HG02678 (cell line): ENCODE results near the gene ZNF43.
"Not testable (repeated sequence)": the region's sequence is repeated elsewhere in the genome, so short reads cannot be mapped to it uniquely, and the experiment has no call there.

ENCODE experiments used
- ATAC-seq: cut with Tn5 transposase; IDR thresholded peaks from one replicate; pipeline ENCODE4 v1.9.1; 2021; ENCODE audit warnings: mild to moderate bottlenecking, moderate library complexity; ENCODE audit not compliant: unreplicated experiment

Gene ZNF43

DNA sequence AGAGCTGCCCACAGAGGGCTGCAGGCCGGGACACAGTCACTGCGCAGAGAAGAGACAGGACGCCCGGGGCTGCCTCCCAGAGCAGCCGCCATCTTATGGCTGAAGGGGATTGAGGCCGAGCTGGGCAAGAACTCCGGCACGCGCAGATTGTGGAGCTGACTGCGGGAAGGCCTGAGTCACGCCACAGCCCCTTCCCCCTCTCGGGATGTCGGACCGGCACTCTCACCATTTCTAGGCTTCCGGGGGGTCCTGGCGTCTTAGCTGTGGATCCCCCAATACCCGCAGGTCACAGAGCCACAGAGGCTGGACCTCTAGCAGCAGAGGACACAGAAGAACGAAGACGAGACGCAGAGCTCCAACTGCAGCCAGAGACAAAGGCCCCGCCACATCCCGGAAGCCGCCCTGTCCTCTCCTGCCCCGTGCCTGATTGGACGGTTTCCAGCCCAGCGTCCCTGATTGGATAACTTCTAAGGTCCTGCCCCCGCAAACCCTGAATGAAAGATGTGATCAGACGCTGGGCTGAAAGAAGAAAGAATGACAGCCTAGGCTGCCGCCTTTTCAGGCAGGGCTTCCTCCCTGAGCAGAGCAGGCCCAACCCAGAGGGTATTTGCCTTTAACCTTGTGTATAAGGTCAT lies at the start of gene ZNF43:
Gene ZNF43 (minus strand): TSS at position 373 of the 635 bp plus-strand sequence. CDS start 144 bp downstream, at position 229.
- ATAC-seq = peak; percentile 95

DNA sequence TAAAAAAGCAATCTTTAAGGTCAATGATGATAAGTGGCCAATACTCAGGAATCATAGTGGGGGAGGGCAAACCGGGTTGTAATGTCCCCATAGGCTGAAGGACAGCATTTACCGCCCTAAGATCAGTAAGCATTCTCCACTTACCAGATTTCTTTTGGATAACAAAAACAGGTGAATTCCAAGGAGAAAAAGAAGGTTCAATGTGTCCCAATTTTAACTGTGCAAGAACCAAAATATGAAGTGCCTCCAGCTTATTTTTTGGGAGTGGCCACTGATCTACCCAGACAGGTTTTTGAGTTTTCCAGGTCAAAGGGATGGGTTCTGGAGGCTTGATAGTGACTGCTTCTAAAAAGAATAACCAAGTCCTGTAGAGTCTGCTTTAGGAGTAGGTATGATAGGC lies 49.5 kb upstream of the ZNF43 start:
- not testable (repeated sequence) for ATAC-seq

DNA sequence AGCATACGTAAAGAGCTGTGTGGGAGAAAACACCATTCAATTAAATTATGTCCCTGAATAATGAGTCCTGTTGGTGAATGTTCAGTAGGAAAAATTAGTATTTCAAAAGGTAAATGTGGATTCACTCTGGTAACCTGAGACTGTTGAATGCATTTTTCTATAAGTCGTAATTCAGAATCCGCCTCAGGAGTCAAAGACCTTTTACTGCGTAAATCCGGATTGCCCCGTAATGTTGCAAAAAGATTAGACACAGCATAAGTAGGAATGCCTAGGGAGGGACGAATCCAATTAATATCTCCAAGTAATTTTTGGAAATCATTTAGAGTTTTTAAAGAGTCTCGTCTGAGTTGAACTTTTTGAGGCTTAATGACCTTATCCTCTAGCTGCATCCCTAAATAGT lies 48.8 kb upstream of the ZNF43 start:
- not testable (repeated sequence) for ATAC-seq

DNA sequence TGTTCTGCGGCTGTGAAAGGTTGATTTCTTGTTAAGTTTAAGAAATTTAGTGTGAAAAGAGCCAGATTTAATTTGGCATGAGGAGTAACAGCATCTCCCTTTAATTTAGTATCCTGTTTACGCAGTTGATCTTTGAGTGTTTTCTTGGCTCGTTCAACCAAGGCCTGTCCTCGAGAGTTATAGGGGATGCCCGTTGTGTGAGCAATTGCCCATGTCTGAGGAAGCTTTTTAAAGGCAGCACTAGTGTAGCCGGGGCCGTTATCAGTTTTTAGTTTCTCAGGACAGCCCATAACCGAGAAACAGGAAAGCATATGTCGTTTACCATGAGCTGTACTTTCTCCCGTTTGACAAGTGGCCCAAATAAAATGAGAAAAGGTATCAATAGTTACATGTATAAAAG lies 47.5 kb upstream of the ZNF43 start:
- ATAC-seq = no peak

DNA sequence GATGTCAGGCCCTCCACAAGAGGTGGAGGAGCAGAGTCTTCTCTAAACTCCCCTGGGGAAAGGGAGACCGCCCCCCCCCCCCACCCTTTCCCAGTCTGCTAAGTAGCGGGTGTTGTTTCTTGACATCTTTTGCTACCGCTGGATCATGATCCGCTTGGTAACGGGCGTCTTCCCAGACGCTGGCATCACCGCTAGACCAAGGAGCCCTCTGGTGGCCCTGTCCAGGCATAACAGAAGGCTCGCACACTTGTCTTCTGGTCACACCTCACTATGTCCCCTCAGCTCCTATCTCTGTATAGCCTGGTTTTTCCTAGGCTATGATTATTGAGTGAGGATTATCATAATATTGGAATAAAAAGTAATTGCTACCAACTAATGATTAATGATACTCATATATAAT lies 44.8 kb upstream of the ZNF43 start:
- ATAC-seq = not testable (repeated sequence)

DNA sequence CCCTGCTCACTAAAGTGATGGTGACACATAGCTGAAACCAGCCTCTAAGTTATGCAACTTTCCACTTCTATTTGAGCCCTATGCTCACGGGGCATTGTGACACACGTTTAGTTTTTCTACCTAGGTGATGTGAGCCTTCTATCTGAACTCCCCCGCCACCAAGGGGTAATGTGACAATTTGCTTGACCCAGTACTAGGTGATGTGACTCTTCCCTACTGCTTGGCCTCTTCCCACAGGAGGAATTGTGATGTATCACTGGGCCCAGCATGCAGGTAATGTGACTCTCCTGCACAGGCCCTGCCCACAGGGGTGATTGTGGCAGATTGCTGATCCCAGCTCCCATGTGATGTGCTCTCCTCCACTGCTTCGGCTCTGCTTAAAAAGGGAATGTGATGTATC lies 42.7 kb upstream of the ZNF43 start:
- ATAC-seq = no peak

DNA sequence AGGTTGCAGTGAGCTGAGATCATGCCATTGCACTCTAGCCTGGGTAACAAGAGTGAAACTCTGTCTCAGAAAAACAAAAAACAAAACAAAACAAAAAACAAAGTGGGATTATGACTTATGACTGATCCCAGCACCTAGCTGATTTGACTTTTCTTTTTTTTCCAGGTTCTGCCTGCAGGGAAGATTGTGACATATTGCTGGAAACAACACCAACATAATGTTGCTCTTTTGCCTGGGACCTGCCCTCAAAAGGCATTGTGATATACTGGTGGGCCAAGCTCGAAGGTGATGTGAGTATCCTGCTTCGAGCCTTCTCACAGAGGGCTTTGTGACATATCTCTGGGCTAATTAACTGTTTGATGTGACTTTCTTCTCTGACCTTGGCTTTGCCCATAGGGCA lies 42.0 kb upstream of the ZNF43 start:
- ATAC-seq = no peak

DNA sequence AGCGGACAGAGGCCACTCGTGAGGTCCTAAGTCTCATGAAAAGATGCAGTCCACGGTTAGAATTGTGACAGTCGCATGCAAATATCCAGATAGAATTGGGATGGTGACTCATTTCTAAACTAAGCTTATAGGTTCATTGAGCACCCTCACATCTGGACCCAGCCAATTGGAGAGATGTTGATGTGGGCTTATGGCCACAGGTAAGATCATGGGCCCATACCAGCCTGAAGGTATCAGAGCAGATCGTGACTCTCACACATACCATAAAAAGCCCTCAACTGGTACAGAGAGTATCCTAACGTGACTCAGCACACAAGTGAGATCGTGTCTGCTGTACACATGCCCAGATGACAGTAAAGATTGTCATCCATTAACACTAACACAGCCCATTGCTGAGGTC lies 40.6 kb upstream of the ZNF43 start:
- not testable (repeated sequence) for ATAC-seq

DNA sequence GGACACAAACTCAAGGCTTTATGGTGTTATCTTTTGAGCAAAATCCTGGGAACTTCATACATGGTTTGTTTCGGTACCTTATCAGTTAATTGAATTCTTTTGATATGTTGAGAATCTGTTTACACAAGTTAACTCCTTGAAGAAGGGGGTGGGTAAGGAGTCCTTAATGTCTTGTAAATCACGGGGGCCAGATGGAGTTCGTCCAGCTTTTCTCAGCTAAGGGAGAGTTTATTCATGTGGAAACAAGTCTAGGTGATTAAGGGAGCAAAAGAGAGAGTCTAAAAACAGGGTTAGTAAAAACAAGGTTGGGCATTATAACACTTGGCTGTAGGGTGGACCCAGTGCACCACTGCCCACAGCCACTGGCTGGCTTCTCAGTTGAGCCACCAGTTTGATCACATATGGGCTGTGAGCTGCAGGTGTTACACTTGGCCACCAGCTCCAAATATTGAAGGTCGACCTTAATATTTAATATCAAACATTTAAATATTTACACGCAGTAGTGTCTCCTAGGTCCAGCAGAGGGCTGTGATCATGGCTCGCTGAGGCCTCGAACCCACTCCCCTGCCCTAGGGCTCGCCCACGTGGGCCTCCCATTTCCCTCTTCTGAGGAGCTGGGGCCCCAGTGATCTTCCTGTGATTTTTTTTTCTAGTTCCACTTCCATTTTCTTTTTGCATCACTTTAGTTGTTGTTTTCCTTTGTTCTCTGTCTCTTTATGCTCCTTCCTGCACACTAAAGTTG lies 21.0 kb upstream of the ZNF43 start:
- ATAC-seq = no peak

DNA sequence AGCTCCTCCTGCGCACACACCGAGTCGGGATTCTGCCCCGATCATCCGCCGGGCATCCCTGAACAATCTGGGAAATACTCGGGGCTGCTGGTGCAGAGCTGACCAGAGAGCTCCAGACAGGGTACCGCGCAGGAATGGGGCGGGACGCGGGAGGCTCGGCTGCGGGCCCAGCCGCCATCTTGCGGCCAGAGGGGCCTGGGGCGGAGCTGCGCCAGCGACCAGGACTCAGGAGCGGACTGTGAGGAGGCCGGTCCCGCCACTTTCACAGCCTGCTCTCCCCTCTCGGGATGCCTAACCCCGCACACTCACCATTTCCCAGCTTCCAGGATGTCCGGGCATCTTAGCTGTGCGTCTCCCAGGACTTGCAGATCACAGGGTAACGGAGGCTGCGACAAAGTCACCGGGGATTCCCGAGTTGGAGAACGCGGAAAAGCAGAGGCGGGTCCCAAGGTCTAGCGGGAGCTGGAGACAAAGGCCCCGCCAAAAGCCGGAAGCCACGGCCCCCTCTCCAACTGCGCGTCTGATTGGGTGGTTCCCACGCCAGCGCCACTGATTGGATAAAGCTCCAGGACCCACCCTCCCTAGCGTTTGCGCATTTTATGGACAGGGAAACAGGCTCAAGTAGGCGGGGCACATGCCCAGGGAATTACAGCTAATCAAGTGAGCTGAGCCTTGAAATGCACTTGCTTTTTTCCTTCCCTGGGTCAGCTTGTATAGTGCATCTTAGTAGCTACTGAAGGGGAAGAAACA lies 15.8 kb upstream of the ZNF43 start:
- ATAC-seq = peak; percentile 97

DNA sequence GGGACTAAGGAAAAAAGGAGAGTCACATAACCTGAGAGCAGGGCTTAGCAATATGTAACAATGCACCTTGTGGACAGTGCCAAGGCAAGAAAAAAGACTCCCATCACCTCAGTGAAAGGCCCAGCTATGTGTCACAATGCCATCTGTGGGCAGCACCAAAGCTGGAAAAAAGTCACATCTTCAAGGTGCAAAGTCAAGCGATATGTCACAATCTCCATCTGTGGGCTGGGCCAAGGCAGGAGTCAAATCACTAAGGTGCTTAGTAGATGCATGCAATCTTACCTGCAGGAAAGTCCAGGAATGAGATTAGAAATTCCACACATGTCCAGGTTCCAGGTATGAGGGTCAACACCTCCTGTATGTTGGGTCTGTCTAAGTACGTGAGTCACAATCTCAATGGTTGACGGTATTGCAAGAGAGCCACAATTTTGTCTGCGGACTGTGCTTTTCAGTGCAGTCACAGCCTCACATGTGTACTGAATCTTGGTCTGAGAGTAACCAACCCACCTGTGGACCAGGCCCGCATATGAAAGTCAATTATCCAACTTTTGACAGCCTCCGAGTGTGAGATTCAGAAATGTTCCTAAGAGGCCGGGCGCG lies 14.8 kb upstream of the ZNF43 start:
- no peak for ATAC-seq

DNA sequence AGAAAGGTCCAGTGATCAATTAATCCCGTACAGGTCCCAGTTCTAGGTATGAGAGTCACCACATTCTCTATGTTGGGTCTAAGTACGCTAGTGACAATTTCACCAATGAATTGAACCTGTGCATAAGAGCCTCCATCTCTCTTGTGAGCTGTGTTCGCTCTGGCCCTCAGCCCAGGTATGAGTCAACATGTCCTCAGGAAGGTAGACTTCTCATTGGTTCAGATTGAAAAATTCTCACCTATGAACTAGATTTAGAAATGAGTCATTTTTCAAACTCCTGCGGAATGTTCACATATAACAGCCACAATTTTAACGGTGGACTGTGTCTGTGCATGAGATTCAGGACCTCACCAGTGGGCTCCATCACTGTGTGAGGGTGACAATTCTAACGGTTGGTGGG lies 12.7 kb upstream of the ZNF43 start:
- ATAC-seq = no peak

DNA sequence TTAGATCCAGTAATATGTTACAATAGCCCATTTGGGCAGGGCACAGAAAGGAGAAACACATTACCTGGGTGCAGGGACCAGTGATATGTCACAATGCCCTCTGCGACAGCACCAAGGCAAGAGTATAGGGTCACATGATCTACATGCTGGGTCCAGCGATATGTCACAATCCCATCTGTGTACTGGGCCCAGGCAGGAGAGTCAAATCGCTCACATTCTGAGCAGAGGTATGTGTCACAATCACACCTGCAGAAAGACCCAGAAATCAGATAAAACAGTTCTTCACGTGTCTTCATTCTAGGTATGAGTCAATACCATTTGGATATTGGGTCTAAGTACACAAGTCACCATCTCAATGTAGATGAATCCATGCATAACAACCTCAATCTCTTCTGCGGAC lies 7.1 kb upstream of the ZNF43 start:
- ATAC-seq = no peak

DNA sequence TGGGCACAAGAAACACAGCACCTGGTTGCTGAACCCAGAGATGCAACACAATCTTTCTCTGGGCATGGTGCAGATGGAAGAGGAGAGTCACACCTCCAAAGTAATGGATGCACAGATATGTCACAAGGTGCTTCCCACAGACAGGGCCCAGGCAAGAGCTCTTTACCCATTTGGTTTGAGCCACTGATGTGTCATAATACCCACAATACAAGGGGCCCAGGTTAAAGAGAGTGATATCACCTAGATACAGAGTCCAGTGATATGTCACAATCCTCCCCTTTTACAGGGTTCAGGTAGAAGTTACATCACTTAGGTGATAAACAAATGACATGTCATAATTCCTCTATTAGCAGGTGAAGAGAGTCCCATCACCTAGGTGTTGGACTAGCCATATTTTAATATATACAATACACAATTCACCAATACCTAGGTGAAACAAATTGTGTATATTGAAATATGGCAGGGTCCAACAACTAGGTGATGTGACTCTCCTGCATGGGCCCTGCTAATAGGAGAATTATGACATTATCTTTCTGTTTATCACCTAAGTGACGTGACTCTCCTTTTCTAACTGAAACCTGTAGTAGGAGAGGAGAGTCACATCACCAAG lies 5.6 kb upstream of the ZNF43 start:
- no peak for ATAC-seq

DNA sequence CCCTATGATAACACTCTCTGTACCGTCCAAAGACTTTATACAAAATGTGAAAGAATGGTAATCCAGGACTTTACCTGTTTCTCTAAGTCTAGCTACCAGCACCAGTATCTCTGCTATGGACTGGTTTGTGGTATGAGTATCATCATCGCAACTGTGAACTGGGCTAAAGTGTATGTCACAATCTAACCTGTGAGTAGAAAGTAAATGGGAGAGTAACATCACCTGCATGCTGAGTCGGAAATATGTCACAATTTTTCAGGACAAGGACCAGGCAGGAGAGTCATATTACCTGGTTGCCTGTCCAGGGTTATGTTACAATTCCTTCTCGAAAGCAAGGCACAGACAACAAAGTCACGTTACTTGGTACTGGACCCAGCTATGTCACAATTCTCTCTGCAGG lies 5.1 kb upstream of the ZNF43 start:
- ATAC-seq = no peak

DNA sequence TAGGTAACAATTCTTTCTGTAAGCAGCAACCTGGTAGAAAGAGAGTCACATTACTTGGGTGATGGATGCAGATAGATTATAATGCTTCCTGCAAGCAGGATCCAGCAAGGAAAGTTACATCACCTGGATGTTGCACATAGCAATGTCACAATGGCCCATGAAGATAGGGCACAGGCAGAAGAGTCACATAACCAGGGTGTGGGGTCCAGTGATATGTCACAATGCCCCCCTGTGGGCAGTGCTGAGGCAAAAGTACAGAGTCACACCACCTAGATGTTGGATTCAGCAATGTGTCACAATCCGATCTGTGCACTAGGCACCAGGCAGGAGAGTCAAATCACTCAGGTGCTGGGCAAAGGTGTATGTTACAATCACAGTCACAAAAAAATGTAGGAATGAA lies 4.0 kb upstream of the ZNF43 start:
- ATAC-seq = no peak

DNA sequence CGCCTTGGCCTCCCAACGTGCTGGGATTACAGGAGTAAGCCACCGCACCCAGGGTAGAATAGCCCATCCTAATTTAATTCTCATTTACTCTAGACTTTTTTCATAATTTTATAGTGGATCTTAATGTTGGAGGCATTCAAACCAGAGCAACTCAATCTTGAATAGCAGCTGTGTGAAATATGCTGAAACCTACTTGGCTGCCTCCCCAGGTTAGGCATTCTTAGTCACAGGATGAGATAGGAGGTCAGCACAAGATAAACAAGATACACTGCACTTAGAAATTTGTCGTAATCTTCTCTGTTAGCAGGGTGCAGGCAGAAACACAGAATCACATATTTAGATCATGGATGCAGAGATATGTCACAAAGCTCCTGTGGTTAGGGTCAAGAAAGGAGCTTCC lies 2.7 kb upstream of the ZNF43 start:
- no peak for ATAC-seq

DNA sequence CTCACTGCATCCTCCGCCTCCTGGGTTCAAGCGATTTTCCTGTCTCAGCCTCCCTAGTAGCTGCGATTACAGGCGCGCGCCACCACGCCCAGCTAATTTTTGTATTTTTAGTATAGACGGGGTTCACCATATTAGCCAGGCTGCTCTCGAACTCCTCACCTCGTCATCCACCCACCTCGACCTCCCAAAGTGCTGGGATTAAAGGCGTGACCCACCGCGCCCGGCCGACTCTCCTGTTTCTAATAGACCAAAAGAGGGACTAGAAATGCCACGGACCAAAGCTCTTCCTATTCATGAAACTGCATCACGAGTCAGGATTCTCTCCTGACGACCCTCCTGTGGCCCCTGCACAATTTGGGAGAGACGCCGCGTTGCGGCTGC lies 563 bp downstream of the ZNF43 start:
- ATAC-seq = no peak

DNA sequence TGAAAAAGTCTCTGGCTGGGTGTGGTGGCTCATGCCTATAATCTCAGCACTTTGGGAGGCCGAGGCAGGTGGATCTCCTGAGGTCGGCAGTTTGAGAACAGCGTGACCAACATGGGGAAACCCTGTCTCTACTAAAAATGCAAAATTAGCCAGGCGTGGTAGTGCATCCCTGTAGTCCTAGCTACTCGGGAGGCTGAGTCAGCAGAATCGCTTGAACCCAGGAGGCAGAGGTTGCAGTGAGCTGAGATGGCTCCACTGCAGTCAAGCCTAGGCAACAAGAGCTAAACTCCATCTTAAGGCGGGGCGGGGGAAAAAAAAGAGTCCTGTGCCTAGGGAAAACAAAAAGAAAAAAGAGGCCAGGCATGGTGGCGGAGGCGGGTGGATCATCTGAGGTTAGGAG lies 2.2 kb downstream of the ZNF43 start:
- ATAC-seq = no peak

DNA sequence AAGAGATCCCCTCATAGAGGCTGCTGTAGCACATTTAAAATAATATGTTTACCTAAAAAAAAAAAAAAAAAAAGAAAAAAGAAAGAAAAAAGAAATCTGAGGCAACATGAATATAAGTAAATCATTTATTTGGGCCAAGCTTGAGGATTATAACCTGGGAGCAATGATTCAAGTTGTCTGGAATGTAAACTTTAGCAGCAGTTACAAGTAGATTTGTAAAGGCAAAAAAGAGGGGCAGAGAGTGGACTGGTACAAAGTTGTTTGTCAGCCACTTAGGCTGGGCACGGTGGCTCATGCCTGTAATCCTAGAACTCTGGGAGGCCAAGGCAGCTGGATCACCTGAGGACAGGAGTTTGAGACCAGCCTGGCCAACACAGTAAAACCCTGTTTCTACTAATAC lies 11.3 kb downstream of the ZNF43 start:
- no peak for ATAC-seq

DNA sequence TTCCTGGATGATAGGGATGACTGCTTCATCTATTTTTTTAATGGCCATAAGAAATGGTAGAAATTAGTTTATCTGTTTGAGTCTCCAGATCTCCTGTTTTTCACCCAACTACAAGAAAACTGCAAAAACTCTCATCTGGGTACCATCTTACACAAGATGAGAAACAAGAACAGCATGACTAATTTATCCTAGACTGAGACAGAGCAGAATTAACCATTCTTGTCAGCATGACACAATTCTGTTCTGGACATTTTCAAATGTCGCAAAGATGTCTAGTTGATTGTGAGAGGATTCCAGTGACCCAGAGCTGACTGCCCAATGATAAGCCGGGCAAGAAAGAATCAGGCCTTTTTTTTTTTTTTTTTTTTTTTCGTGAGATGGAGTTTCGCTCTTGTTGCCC lies 12.8 kb downstream of the ZNF43 start:
- no peak for ATAC-seq
